Stomach (tissue), 9 donors: ENCODE measurements around the gene TMEM80. TPM values are rescaled to one million over a fixed set of nuclear protein-coding genes. Genes with fewer than 3 reads are reported as not detected.

ENCODE experiments used
- DNase-seq, 2 donors: peaks; one replicate each; pipeline versions ENCODE4 v3.0.0 to v3.0.0-alpha.2; 2013 to 2019
- H3K27ac ChIP-seq, 5 donors: fragments of 200-600 bp in 4 of 5; sonication (generic) in 4 of 5; one replicate each; pipeline ENCODE4 v1.5.1; 2013 to 2019; ENCODE audit warnings: mild to moderate bottlenecking in 1 of 5, moderate library complexity in 1 of 5
- H3K27me3 ChIP-seq, 3 donors: fragments of 200-600 bp; sonication (generic); one replicate each; pipeline ENCODE4 v1.5.1; 2017 to 2019; ENCODE audit warnings: mixed run types in 1 of 3
- H3K36me3 ChIP-seq, 4 donors: fragments of 200-600 bp; sonication (generic); 1 replicate in 3 of 4; 2 replicates in 1 of 4; pipeline ENCODE4 v1.5.1; 2016 to 2019
- H3K4me1 ChIP-seq, 4 donors: fragments of 200-600 bp; sonication (generic); one replicate each; pipeline ENCODE4 v1.5.1; 2016 to 2019
- H3K4me3 ChIP-seq, 4 donors: fragments of 200-600 bp; sonication (generic) in 3 of 4; one replicate each; pipeline ENCODE4 v1.5.1; 2016 to 2019; ENCODE audit warnings: mild to moderate bottlenecking in 1 of 4
- H3K9me3 ChIP-seq, 4 donors: fragments of 200-600 bp; sonication (generic); one replicate each; pipeline ENCODE4 v1.5.1; 2016 to 2019
- EP300 ChIP-seq: sonication (generic); formaldehyde crosslinking; IDR thresholded peaks from one replicate; pipeline ENCODE4 v1.6.1; 2017; ENCODE audit warnings: antibody characterized with exemption
- POLR2A ChIP-seq, 4 donors: fragments of 450-650 bp; IDR thresholded peaks; one replicate each; pipeline ENCODE4 v1.6.1; 2016; ENCODE audit warnings: antibody characterized with exemption in 4 of 4, control low read depth in 2 of 4, mild to moderate bottlenecking in 1 of 4, moderate library complexity in 1 of 4
- POLR2AphosphoS5 ChIP-seq, 3 donors: sonication (generic); formaldehyde crosslinking; IDR thresholded peaks; one replicate each; pipeline ENCODE4 v1.6.1; 2016; ENCODE audit warnings: antibody characterized with exemption in 3 of 3
- WGBS, 5 donors: extraction: QIAGEN DNeasy Blood & Tissue Kit in 3 of 5; methylation state at CpG; one replicate each; pipeline versions ENCODE4 v1.1.5 to v1.1.7; 2013 to 2018; 5-methylcytosine and 5-hydroxymethylcytosine counted together
- intact Hi-C: fragments of 100-400 bp; cut with DNase I; formaldehyde crosslinking; loops from one replicate; pipeline ENCODE4 v1.15.1; 2023; ENCODE audit warnings: low total_unique reads
- polyA plus RNA-seq, 3 donors: library from polyadenylated mRNA; stranded (reverse); fragments of 200-250 nt; gene quantifications; one replicate each; pipeline ENCODE4 v1.2.3, GENCODE V29; 2013
- total RNA-seq, 5 donors: library from RNA; depleted of rRNA; stranded (reverse); fragments of >200 nt; gene quantifications; one replicate each; pipeline versions ENCODE4 v1.1.0 to v1.2.3, GENCODE V29; 2014 to 2016
- TF ChIP-seq, protein P1 (sequence below), 7 experiments: fragments of 450-650 bp in 4 of 7; fragments of 200-600 bp in 3 of 7; sonication (generic) in 3 of 7; IDR thresholded peaks; one replicate each; pipeline ENCODE4 v1.5.1; 2016 to 2019; ENCODE audit warnings: antibody characterized with exemption in 7 of 7, control low read depth in 2 of 7, mild to moderate bottlenecking in 1 of 7
- donor health status: healthy with polysubstance abuse.
- donor health status: Bipolar disorder and iron deficiency.
- donor health status: healthy.

TMEM80 gene
- total and polyA plus RNA-seq, 8 donors: 4.9 to 46.5 (median 19.8) TPM

GRCh38 chr11:699116-699508, 3.5 kb downstream of the TMEM80 start:
- WGBS, 5 donors: 79 to 94% (median 88%) methylated on average over 7 of the region's 7 CpGs
- intact Hi-C loops: no loop called here
- Histone ChIP-seq H3K27ac (peak overlapping the region in 3 of 5 donors; percentile 22 to 100 (median 97)), H3K4me1 (peaks cover 45 to 67% (median 54%) of the 10 kb centered on the region in 4 donors), H3K36me3 (peaks cover 6 to 40% (median 30%) of the 10 kb centered on the region in 4 donors), H3K27me3 (no peaks in the 10 kb centered on the region), H3K4me3 (no peak overlapping the region), H3K9me3 (no peaks in the 10 kb centered on the region)
- no peak for TF ChIP-seq POLR2AphosphoS5 (IDR thresholded peaks at IDR 0.05)
- TF ChIP-seq, protein P1, sequence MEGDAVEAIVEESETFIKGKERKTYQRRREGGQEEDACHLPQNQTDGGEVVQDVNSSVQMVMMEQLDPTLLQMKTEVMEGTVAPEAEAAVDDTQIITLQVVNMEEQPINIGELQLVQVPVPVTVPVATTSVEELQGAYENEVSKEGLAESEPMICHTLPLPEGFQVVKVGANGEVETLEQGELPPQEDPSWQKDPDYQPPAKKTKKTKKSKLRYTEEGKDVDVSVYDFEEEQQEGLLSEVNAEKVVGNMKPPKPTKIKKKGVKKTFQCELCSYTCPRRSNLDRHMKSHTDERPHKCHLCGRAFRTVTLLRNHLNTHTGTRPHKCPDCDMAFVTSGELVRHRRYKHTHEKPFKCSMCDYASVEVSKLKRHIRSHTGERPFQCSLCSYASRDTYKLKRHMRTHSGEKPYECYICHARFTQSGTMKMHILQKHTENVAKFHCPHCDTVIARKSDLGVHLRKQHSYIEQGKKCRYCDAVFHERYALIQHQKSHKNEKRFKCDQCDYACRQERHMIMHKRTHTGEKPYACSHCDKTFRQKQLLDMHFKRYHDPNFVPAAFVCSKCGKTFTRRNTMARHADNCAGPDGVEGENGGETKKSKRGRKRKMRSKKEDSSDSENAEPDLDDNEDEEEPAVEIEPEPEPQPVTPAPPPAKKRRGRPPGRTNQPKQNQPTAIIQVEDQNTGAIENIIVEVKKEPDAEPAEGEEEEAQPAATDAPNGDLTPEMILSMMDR (IDR thresholded peaks at IDR 0.05): no peak
- TF ChIP-seq POLR2A (IDR thresholded peaks at IDR 0.05): no peak
- DNase-seq: no peak

- Histone ChIP-seq H3K27ac (peak overlapping the region in 2 of 5 donors; percentile 20 to 100), H3K4me3 (no peak overlapping the region), H3K27me3 (no peaks in the 10 kb centered on the region), H3K36me3 (peaks cover 6 to 46% (median 33%) of the 10 kb centered on the region in 4 donors), H3K9me3 (no peaks in the 10 kb centered on the region), H3K4me1 (peaks cover 45 to 68% (median 55%) of the 10 kb centered on the region in 4 donors)
- DNase-seq: no peak
- WGBS, 5 donors: 93 to 100% (median 100%) methylated on average over 1 of the region's 1 CpG
- no peak for TF ChIP-seq POLR2A (IDR thresholded peaks at IDR 0.05)
- no peak for TF ChIP-seq POLR2AphosphoS5 (IDR thresholded peaks at IDR 0.05)
- no peak for TF ChIP-seq EP300
- TF ChIP-seq, protein P1 (IDR thresholded peaks at IDR 0.05): no peak
- intact Hi-C loops: no loop called here
Measured at GRCh38 chr11:699753-700152, 4.1 kb downstream of the TMEM80 start.

- H3K4me1 ChIP-seq: peaks cover 45 to 81% (median 66%) of the 10 kb centered on the region in 4 donors
- no peak overlapping the region for H3K4me3 ChIP-seq
- H3K9me3 ChIP-seq: no peaks in the 10 kb centered on the region
- peaks cover 0 to 17% (median 11%) of the 10 kb centered on the region in 3 donors for H3K27me3 ChIP-seq
- intact Hi-C loops: no loop called here
- WGBS, 5 donors: 86 to 94% (median 92%) methylated on average over 21 to 22 of the region's 22 CpGs
- TF ChIP-seq, protein P1 (IDR thresholded peaks at IDR 0.05): no peak
- no peak for TF ChIP-seq POLR2AphosphoS5 (IDR thresholded peaks at IDR 0.05)
- TF ChIP-seq POLR2A (IDR thresholded peaks at IDR 0.05): no peak
- no peak for TF ChIP-seq EP300
- DNase-seq: no peak
- H3K36me3 ChIP-seq: peaks cover 6 to 48% (median 33%) of the 10 kb centered on the region in 4 donors
- H3K27ac ChIP-seq: peak overlapping the region in 4 of 5 donors; percentile 89 to 95 (median 92)
Measured at GRCh38 chr11:701741-702461, 6.3 kb downstream of the TMEM80 start.

DNA sequence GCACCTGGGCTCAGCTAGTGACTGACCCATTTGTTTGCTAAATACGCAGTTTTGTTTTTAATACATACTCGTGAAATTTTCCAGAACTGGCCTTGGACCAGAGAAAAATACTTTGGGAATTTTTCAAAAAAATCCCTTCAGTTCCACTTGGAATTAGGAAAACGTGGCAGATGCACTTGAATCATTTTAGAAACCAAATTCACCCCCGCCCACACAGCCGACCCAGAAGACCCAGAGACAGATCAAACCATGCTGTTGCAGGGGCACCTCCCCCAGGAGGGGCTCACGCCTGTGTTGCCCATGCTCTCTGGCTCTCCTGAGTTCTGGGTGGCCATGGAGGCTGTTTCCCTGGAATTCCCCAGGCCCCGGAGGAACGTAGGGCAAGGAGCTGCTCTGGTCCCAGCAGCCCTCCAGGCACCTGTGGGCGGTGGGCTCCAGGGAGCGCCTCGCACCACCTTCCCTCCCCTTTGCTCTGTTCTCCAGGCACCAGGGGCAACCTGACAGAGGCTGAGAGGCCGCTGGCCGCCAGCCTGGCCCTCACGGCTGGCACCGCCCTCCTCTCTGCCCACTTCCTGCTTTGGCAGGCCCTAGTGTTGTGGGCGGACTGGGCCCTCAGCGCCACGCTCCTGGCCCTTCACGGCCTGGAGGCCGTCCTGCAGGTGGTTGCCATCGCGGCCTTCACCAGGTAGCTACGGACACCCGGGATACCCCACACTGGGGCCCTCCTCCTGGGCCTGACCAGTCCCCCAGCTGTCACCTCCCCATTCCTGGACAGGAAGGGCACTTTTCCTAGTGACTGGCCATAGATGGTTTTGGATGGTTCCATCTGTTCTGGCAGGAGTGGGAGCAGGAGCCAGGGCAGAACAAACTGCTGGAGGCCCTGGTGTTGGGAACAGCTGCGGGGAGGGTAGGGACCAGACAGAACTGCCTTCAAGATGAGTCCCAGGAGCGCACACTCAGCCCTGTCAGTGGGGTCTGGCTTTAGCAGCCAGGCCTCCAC, 7.1 kb downstream of the TMEM80 start:
- TF ChIP-seq POLR2A (IDR thresholded peaks at IDR 0.05) (no peak), POLR2AphosphoS5 (IDR thresholded peaks at IDR 0.05) (peak in 2 of 3 donors; percentile 45 to 76)
- peak; percentile 51 to 84 for DNase-seq

More for the DNA sequence above, 7.1 kb downstream of the TMEM80 start:
- Histone ChIP-seq H3K4me1 (peaks cover 48 to 81% (median 67%) of the 10 kb centered on the region in 4 donors), H3K4me3 (no peak overlapping the region), H3K27ac (peak overlapping the region; percentile 50 to 95 (median 89)), H3K36me3 (peaks cover 6 to 48% (median 33%) of the 10 kb centered on the region in 4 donors), H3K27me3 (peaks cover 0 to 26% (median 11%) of the 10 kb centered on the region in 3 donors), H3K9me3 (no peaks in the 10 kb centered on the region)
- WGBS, 5 donors: 32 to 51% (median 41%) methylated on average over 24 to 26 of the region's 26 CpGs
- intact Hi-C loops: no loop called here
